ENCODE data around the gene STON2. TPM values are rescaled to one million over a fixed set of nuclear protein-coding genes. Genes with fewer than 3 reads are reported as not detected.

The STON2 gene
- total RNA-seq, 1 experiment from 2014 or later, result 8.6 TPM

- Histone ChIP-seq H3K36me3 (ENCODE audit: insufficient read depth, low read length, poor library complexity, severe bottlenecking) (no peaks in the 10 kb centered on the region), H3K9me3 (ENCODE audit: low read depth, low read length, poor library complexity, severe bottlenecking) (no peaks in the 10 kb centered on the region), H3K27ac (ENCODE audit: low read depth, low read length, poor library complexity, severe bottlenecking) (no peak overlapping the region), H3K27me3 (replicated peaks; ENCODE audit: insufficient read depth, low read depth, low read length, poor library complexity) (no peaks in the 10 kb centered on the region), H3K4me3 (ENCODE audit: low read depth, low read length, poor library complexity, severe bottlenecking) (no peak overlapping the region), H3K4me1 (ENCODE audit: insufficient read depth, low read length, poor library complexity, severe bottlenecking) (no peaks in the 10 kb centered on the region)
- no TSS peak for BruUV-seq (replicated peaks)
- intact Hi-C loops (cut with micrococcal nuclease; ENCODE audit: unreplicated experiment), result no loop called here
- TF ChIP-seq CTCF (conservative IDR thresholded peaks at IDR 0.05; ENCODE audit: low read depth, low read length) (no peak), EZH2 (IDR thresholded peaks at IDR 0.05; ENCODE audit: borderline replicate concordance, low read depth, low read length, poor library complexity, severe bottlenecking) (no peak)
- DNase-seq (ENCODE audit: low spot score), result no peak
- ChIA-PET CTCF (no interaction called here), POLR2A (ENCODE audit: low non-redundant PET) (no interaction called here)
These were observed 52.1 kb downstream of the STON2 start for GRCh38 chr14:81348061-81348460.

- no TSS peak for BruUV-seq (replicated peaks)
- no peak for TF ChIP-seq EZH2 (IDR thresholded peaks at IDR 0.05; ENCODE audit: borderline replicate concordance, low read depth, low read length, poor library complexity, severe bottlenecking)
- no peak for TF ChIP-seq CTCF (conservative IDR thresholded peaks at IDR 0.05; ENCODE audit: low read depth, low read length)
- H3K4me1 ChIP-seq (ENCODE audit: insufficient read depth, low read length, poor library complexity, severe bottlenecking), result no peaks in the 10 kb centered on the region
- H3K4me3 ChIP-seq (ENCODE audit: low read depth, low read length, poor library complexity, severe bottlenecking), result no peak overlapping the region
- ChIA-PET CTCF (no interaction called here), POLR2A (ENCODE audit: low non-redundant PET) (no interaction called here)
- no peak overlapping the region for H3K27ac ChIP-seq (ENCODE audit: low read depth, low read length, poor library complexity, severe bottlenecking)
- no peaks in the 10 kb centered on the region for H3K9me3 ChIP-seq (ENCODE audit: low read depth, low read length, poor library complexity, severe bottlenecking)
- intact Hi-C loops (cut with micrococcal nuclease; ENCODE audit: unreplicated experiment), result no loop called here
- no peaks in the 10 kb centered on the region for H3K36me3 ChIP-seq (ENCODE audit: insufficient read depth, low read length, poor library complexity, severe bottlenecking)
- no peaks in the 10 kb centered on the region for H3K27me3 ChIP-seq (replicated peaks; ENCODE audit: insufficient read depth, low read depth, low read length, poor library complexity)
- no peak for DNase-seq (ENCODE audit: low spot score)
These were observed 54.3 kb downstream of the STON2 start for GRCh38 chr14:81345781-81346180.

- Histone ChIP-seq H3K27me3 (replicated peaks; ENCODE audit: insufficient read depth, low read depth, low read length, poor library complexity) (no peaks in the 10 kb centered on the region), H3K4me1 (ENCODE audit: insufficient read depth, low read length, poor library complexity, severe bottlenecking) (no peaks in the 10 kb centered on the region), H3K36me3 (ENCODE audit: insufficient read depth, low read length, poor library complexity, severe bottlenecking) (no peaks in the 10 kb centered on the region), H3K9me3 (ENCODE audit: low read depth, low read length, poor library complexity, severe bottlenecking) (no peaks in the 10 kb centered on the region), H3K4me3 (ENCODE audit: low read depth, low read length, poor library complexity, severe bottlenecking) (no peak overlapping the region), H3K27ac (ENCODE audit: low read depth, low read length, poor library complexity, severe bottlenecking) (no peak overlapping the region)
- no peak for DNase-seq (ENCODE audit: low spot score)
- BruUV-seq (replicated peaks), result no TSS peak
- ChIA-PET CTCF (no interaction called here), POLR2A (ENCODE audit: low non-redundant PET) (no interaction called here)
- intact Hi-C loops (cut with micrococcal nuclease; ENCODE audit: unreplicated experiment), result no loop called here
- no peak for TF ChIP-seq CTCF (conservative IDR thresholded peaks at IDR 0.05; ENCODE audit: low read depth, low read length)
- TF ChIP-seq EZH2 (IDR thresholded peaks at IDR 0.05; ENCODE audit: borderline replicate concordance, low read depth, low read length, poor library complexity, severe bottlenecking), result no peak
These were observed 55.5 kb downstream of the STON2 start for GRCh38 chr14:81344481-81345160.

Data from A673 (cell line).